GM23338 (cell line): Measurements from ENCODE around the gene TERB1. TPM values are rescaled to one million over a fixed set of nuclear protein-coding genes. Genes with fewer than 3 reads are reported as not detected.

Experiments used
- ATAC-seq: fragments of 200-7000 bp; cut with Tn5 transposase; 3 replicates; pipeline ENCODE4 v1.9.1; 2020
- DNase-seq: peaks from one replicate; pipeline ENCODE4 v3.0.0-alpha.2; 2015; ENCODE audit warnings: low spot score
- H2AFZ ChIP-seq: fragments of 200-600 bp; sonication (generic); 2 replicates; pipeline ENCODE4 v1.8.0; 2016; ENCODE audit warnings: antibody characterized with exemption, mild to moderate bottlenecking, moderate library complexity
- H3F3A ChIP-seq: fragments of 200-600 bp; sonication (generic); replicated peaks from 2 replicates; pipeline ENCODE4 v1.8.0; 2017; ENCODE audit warnings: antibody characterized with exemption, mixed run types, low read depth
- H3K27ac ChIP-seq: fragments of 200-600 bp; sonication (generic); 2 replicates; pipeline ENCODE4 v1.6.1; 2016; ENCODE audit warnings: low read depth
- H3K27me3 ChIP-seq: fragments of 200-600 bp; sonication (generic); 2 replicates; pipeline ENCODE4 v1.8.0; 2016; ENCODE audit warnings: mild to moderate bottlenecking, mixed run types, moderate library complexity; ENCODE audit not compliant: insufficient read depth
- H3K36me3 ChIP-seq: fragments of 200-600 bp; sonication (generic); 2 replicates; pipeline ENCODE4 v1.8.0; 2016; ENCODE audit warnings: mild to moderate bottlenecking; ENCODE audit not compliant: insufficient read depth
- H3K4me1 ChIP-seq: fragments of 200-600 bp; sonication (generic); 2 replicates; pipeline ENCODE4 v1.8.0; 2016; ENCODE audit warnings: mild to moderate bottlenecking, moderate library complexity; ENCODE audit not compliant: insufficient read depth
- H3K4me2 ChIP-seq: fragments of 200-600 bp; sonication (generic); 2 replicates; pipeline ENCODE4 v1.7.1; 2017; ENCODE audit warnings: mixed run types
- H3K4me3 ChIP-seq: fragments of 200-600 bp; sonication (generic); 2 replicates; pipeline ENCODE4 v1.6.1; 2016; ENCODE audit warnings: mixed run types
- H3K79me2 ChIP-seq: fragments of 200-600 bp; sonication (generic); replicated peaks from 2 replicates; pipeline ENCODE4 v1.8.0; 2017; ENCODE audit warnings: mild to moderate bottlenecking; ENCODE audit not compliant: insufficient read depth
- H3K9me2 ChIP-seq: fragments of 200-600 bp; sonication (generic); 2 replicates; pipeline ENCODE4 v1.8.0; 2017; ENCODE audit not compliant: insufficient read depth
- H4K20me1 ChIP-seq: fragments of 200-600 bp; sonication (generic); replicated peaks from 2 replicates; pipeline ENCODE4 v1.8.0; 2017; ENCODE audit warnings: mild to moderate bottlenecking; ENCODE audit not compliant: insufficient read depth
- H3K27ac Mint-ChIP-seq: 2 replicates; pipeline ENCODE4 v1.8.0; 2020; ENCODE audit warnings: inconsistent platforms, mild to moderate bottlenecking, moderate library complexity, mixed read lengths
- H3K27me3 Mint-ChIP-seq: 3 replicates; pipeline ENCODE4 v1.8.0; 2022; ENCODE audit warnings: low read depth, mild to moderate bottlenecking, moderate library complexity, mixed read lengths, inconsistent platforms; ENCODE audit not compliant: insufficient read depth, poor library complexity
- H3K36me3 Mint-ChIP-seq: 3 replicates; pipeline ENCODE4 v1.8.0; 2021; ENCODE audit warnings: low read depth, mild to moderate bottlenecking, inconsistent platforms, moderate library complexity, mixed read lengths
- H3K4me1 Mint-ChIP-seq: 3 replicates; pipeline ENCODE4 v1.8.0; 2020; ENCODE audit warnings: mild to moderate bottlenecking, inconsistent platforms, mixed read lengths
- H3K4me3 Mint-ChIP-seq: 3 replicates; pipeline ENCODE4 v1.8.0; 2021; ENCODE audit warnings: moderate library complexity, mild to moderate bottlenecking, inconsistent platforms, mixed read lengths
- H3K9me3 Mint-ChIP-seq: 3 replicates; pipeline ENCODE4 v1.8.0; 2020; ENCODE audit warnings: moderate library complexity, mild to moderate bottlenecking, inconsistent platforms, mixed read lengths
- CREB1 ChIP-seq: fragments of 250-450 bp; sonication (Bioruptor Pico); IDR thresholded peaks from 2 replicates; pipeline ENCODE4 v1.5.0; 2020; ENCODE audit warnings: low read depth, mild to moderate bottlenecking, moderate library complexity
- EZH2 ChIP-seq: fragments of 200-600 bp; sonication (generic); IDR thresholded peaks from one replicate; pipeline ENCODE4 v1.8.0; 2017; ENCODE audit warnings: antibody characterized with exemption, mild to moderate bottlenecking, low read depth; ENCODE audit not compliant: unreplicated experiment
- JUNB ChIP-seq: IDR thresholded peaks from one replicate; pipeline ENCODE4 v1.6.1; 2016; ENCODE audit warnings: antibody characterized with exemption; ENCODE audit not compliant: unreplicated experiment
- NANOG ChIP-seq: IDR thresholded peaks from 2 replicates; pipeline ENCODE4 v1.6.1; 2016; ENCODE audit warnings: antibody characterized with exemption, borderline replicate concordance
- POLR2AphosphoS5 ChIP-seq: IDR thresholded peaks from 2 replicates; pipeline ENCODE4 v1.6.1; 2016; ENCODE audit warnings: antibody characterized with exemption, low read depth
- STAT1 ChIP-seq: IDR thresholded peaks from one replicate; pipeline ENCODE4 v1.6.1; 2016; ENCODE audit warnings: antibody characterized with exemption; ENCODE audit not compliant: unreplicated experiment
- ZNF331 ChIP-seq: fragments of 250-450 bp; sonication (Bioruptor Pico); IDR thresholded peaks from 2 replicates; pipeline ENCODE4 v1.5.0; 2020; ENCODE audit warnings: low read depth, mild to moderate bottlenecking, moderate library complexity
- polyA plus RNA-seq: library from polyadenylated mRNA; unstranded; fragments of >200 nt; fragmentation: Nextera tagmentation; extraction: Ambion mirVana; gene quantifications from 2 replicates; pipeline ENCODE4 v1.2.1, GENCODE V29; 2016
- total RNA-seq: library from RNA; depleted of rRNA; stranded (reverse); fragments of >200 nt; shearing (Covaris generic); gene quantifications from 2 replicates; pipeline ENCODE4 v1.2.3, GENCODE V29; 2014
- TF ChIP-seq, protein P1 (sequence below): IDR thresholded peaks from 2 replicates; pipeline ENCODE4 v1.6.1; 2016; ENCODE audit warnings: antibody characterized with exemption
- TF ChIP-seq, protein P2 (sequence below): IDR thresholded peaks from one replicate; pipeline ENCODE4 v1.6.1; 2018; ENCODE audit warnings: antibody characterized with exemption; ENCODE audit not compliant: unreplicated experiment
- TF ChIP-seq, protein P3 (sequence below): fragments of 250-450 bp; sonication (Bioruptor Pico); IDR thresholded peaks from 2 replicates; pipeline ENCODE4 v1.5.0; 2020; ENCODE audit warnings: mild to moderate bottlenecking, moderate library complexity

The TERB1 gene
- total and polyA plus RNA-seq, 2 experiments from 2014 or later = not detected

DNA sequence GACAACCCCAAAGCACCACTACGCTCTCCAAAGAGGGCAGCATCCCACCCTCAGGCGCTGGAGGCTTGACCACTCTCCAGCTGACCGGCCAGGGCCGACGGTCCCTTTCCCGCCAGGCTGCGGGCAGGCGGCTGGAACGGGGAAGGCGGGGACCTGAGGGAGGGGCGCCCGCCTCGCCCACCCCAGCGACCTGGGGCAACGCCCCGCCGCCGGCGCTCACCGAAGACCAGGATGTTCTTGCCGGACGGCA, 50.4 kb downstream of the TERB1 start:
- peak overlapping the region; percentile 91 for H3K4me3 Mint-ChIP-seq

More for the DNA sequence above, 50.4 kb downstream of the TERB1 start:
- Histone ChIP-seq H3K9me2 (no peaks in the 10 kb centered on the region), H3K27ac (peak overlapping the region; percentile 79; the same call in 1 of the 2 replicates), H3K27me3 (no peaks in the 10 kb centered on the region), H3K4me1 (peaks cover 10% of the 10 kb centered on the region), H3K36me3 (peaks cover 29% of the 10 kb centered on the region), H3K4me2 (peak overlapping the region; percentile 98), H4K20me1 (peaks cover 30% of the 10 kb centered on the region), H2AFZ (peak overlapping the region; percentile 85), H3K4me3 (peak overlapping the region; percentile 98), H3F3A (no peaks in the 10 kb centered on the region; the same call in 1 of the 2 replicates), H3K79me2 (peaks cover 52% of the 10 kb centered on the region)
- Mint-ChIP-seq H3K27me3 (peaks cover 2% of the 10 kb centered on the region), H3K36me3 (peaks cover 46% of the 10 kb centered on the region), H3K9me3 (no peaks in the 10 kb centered on the region), H3K27ac (peak overlapping the region; percentile 90), H3K4me1 (peaks cover 22% of the 10 kb centered on the region)
- ATAC-seq (peak; percentile 72), DNase-seq (peak; percentile 50)
- TF ChIP-seq EZH2 (no peak), POLR2AphosphoS5 (no peak), JUNB (no peak), CREB1 (CRISPR knock-in tag) (no peak), NANOG (no peak), ZNF331 (no peak), STAT1 (no peak)
- TF ChIP-seq, protein P1, sequence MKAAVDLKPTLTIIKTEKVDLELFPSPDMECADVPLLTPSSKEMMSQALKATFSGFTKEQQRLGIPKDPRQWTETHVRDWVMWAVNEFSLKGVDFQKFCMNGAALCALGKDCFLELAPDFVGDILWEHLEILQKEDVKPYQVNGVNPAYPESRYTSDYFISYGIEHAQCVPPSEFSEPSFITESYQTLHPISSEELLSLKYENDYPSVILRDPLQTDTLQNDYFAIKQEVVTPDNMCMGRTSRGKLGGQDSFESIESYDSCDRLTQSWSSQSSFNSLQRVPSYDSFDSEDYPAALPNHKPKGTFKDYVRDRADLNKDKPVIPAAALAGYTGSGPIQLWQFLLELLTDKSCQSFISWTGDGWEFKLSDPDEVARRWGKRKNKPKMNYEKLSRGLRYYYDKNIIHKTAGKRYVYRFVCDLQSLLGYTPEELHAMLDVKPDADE = no peak
- TF ChIP-seq, protein P2, sequence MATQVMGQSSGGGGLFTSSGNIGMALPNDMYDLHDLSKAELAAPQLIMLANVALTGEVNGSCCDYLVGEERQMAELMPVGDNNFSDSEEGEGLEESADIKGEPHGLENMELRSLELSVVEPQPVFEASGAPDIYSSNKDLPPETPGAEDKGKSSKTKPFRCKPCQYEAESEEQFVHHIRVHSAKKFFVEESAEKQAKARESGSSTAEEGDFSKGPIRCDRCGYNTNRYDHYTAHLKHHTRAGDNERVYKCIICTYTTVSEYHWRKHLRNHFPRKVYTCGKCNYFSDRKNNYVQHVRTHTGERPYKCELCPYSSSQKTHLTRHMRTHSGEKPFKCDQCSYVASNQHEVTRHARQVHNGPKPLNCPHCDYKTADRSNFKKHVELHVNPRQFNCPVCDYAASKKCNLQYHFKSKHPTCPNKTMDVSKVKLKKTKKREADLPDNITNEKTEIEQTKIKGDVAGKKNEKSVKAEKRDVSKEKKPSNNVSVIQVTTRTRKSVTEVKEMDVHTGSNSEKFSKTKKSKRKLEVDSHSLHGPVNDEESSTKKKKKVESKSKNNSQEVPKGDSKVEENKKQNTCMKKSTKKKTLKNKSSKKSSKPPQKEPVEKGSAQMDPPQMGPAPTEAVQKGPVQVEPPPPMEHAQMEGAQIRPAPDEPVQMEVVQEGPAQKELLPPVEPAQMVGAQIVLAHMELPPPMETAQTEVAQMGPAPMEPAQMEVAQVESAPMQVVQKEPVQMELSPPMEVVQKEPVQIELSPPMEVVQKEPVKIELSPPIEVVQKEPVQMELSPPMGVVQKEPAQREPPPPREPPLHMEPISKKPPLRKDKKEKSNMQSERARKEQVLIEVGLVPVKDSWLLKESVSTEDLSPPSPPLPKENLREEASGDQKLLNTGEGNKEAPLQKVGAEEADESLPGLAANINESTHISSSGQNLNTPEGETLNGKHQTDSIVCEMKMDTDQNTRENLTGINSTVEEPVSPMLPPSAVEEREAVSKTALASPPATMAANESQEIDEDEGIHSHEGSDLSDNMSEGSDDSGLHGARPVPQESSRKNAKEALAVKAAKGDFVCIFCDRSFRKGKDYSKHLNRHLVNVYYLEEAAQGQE = no peak
- TF ChIP-seq, protein P3, sequence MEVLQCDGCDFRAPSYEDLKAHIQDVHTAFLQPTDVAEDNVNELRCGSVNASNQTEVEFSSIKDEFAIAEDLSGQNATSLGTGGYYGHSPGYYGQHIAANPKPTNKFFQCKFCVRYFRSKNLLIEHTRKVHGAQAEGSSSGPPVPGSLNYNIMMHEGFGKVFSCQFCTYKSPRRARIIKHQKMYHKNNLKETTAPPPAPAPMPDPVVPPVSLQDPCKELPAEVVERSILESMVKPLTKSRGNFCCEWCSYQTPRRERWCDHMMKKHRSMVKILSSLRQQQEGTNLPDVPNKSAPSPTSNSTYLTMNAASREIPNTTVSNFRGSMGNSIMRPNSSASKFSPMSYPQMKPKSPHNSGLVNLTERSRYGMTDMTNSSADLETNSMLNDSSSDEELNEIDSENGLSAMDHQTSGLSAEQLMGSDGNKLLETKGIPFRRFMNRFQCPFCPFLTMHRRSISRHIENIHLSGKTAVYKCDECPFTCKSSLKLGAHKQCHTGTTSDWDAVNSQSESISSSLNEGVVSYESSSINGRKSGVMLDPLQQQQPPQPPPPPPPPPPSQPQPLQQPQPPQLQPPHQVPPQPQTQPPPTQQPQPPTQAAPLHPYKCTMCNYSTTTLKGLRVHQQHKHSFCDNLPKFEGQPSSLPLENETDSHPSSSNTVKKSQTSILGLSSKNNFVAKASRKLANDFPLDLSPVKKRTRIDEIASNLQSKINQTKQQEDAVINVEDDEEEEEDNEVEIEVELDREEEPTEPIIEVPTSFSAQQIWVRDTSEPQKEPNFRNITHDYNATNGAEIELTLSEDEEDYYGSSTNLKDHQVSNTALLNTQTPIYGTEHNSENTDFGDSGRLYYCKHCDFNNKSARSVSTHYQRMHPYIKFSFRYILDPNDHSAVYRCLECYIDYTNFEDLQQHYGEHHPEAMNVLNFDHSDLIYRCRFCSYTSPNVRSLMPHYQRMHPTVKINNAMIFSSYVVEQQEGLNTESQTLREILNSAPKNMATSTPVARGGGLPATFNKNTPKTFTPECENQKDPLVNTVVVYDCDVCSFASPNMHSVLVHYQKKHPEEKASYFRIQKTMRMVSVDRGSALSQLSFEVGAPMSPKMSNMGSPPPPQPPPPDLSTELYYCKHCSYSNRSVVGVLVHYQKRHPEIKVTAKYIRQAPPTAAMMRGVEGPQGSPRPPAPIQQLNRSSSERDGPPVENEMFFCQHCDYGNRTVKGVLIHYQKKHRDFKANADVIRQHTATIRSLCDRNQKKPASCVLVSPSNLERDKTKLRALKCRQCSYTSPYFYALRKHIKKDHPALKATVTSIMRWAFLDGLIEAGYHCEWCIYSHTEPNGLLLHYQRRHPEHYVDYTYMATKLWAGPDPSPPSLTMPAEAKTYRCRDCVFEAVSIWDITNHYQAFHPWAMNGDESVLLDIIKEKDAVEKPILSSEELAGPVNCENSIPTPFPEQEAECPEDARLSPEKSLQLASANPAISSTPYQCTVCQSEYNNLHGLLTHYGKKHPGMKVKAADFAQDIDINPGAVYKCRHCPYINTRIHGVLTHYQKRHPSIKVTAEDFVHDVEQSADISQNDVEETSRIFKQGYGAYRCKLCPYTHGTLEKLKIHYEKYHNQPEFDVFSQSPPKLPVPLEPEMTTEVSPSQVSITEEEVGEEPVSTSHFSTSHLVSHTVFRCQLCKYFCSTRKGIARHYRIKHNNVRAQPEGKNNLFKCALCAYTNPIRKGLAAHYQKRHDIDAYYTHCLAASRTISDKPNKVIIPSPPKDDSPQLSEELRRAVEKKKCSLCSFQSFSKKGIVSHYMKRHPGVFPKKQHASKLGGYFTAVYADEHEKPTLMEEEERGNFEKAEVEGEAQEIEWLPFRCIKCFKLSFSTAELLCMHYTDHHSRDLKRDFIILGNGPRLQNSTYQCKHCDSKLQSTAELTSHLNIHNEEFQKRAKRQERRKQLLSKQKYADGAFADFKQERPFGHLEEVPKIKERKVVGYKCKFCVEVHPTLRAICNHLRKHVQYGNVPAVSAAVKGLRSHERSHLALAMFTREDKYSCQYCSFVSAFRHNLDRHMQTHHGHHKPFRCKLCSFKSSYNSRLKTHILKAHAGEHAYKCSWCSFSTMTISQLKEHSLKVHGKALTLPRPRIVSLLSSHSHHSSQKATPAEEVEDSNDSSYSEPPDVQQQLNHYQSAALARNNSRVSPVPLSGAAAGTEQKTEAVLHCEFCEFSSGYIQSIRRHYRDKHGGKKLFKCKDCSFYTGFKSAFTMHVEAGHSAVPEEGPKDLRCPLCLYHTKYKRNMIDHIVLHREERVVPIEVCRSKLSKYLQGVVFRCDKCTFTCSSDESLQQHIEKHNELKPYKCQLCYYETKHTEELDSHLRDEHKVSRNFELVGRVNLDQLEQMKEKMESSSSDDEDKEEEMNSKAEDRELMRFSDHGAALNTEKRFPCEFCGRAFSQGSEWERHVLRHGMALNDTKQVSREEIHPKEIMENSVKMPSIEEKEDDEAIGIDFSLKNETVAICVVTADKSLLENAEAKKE (CRISPR knock-in tag) = no peak
